COLO668 (cell line): Measurements from ENCODE around the gene TMEM181.
"Not testable (repeated sequence)": the region's sequence is repeated elsewhere in the genome, so short reads cannot be mapped to it uniquely, and the experiment has no call there.

Experiments used
- DNase-seq: peaks from one replicate; lab custom pipeline; 2025; ENCODE audit not compliant: unreplicated experiment; lab: John Stamatoyannopoulos, UW

TMEM181 gene

GRCh38 chr6:158593670-158594069 lies 33.8 kb downstream of the TMEM181 start:
- DNase-seq, result no peak

GRCh38 chr6:158595223-158595622 lies 35.3 kb downstream of the TMEM181 start:
- no peak for DNase-seq

GRCh38 chr6:158596861-158597260 lies 37.0 kb downstream of the TMEM181 start:
- no peak for DNase-seq

GRCh38 chr6:158597565-158597964 lies 37.7 kb downstream of the TMEM181 start:
- no peak for DNase-seq

GRCh38 chr6:158599635-158600034 lies 39.7 kb downstream of the TMEM181 start:
- no peak for DNase-seq

- DNase-seq, result no peak
Observed at GRCh38 chr6:158603261-158604047, 43.6 kb downstream of the TMEM181 start.

GRCh38 chr6:158604048-158604406 lies 44.1 kb downstream of the TMEM181 start:
- DNase-seq, result no peak

GRCh38 chr6:158605266-158605878 lies 45.5 kb downstream of the TMEM181 start:
- peak; percentile 49 for DNase-seq

- not testable (repeated sequence) for DNase-seq
Observed at GRCh38 chr6:158606011-158606410, 46.1 kb downstream of the TMEM181 start.

GRCh38 chr6:158606935-158607334 lies 47.0 kb downstream of the TMEM181 start:
- DNase-seq, result no peak

GRCh38 chr6:158607411-158608170 lies 47.7 kb downstream of the TMEM181 start:
- DNase-seq, result no peak

GRCh38 chr6:158608221-158608620 lies 48.3 kb downstream of the TMEM181 start:
- no peak for DNase-seq

- no peak for DNase-seq
Observed at GRCh38 chr6:158609455-158610155, 49.7 kb downstream of the TMEM181 start.

GRCh38 chr6:158610319-158610968 lies 50.6 kb downstream of the TMEM181 start:
- DNase-seq, result no peak

GRCh38 chr6:158611039-158611438 lies 51.1 kb downstream of the TMEM181 start:
- DNase-seq, result no peak

- DNase-seq, result no peak
Observed at GRCh38 chr6:158611541-158612370, 51.9 kb downstream of the TMEM181 start.

GRCh38 chr6:158614606-158615005 lies 54.7 kb downstream of the TMEM181 start:
- not testable (repeated sequence) for DNase-seq

- DNase-seq, result not testable (repeated sequence)
Observed at GRCh38 chr6:158618289-158618688, 58.4 kb downstream of the TMEM181 start.

GRCh38 chr6:158619922-158620801 lies 60.3 kb downstream of the TMEM181 start:
- no peak for DNase-seq
